ENCODE data around the gene CEBPB.
"Not testable (repeated sequence)": the region's sequence is repeated elsewhere in the genome, so short reads cannot be mapped to it uniquely, and the experiment has no call there.

Gene CEBPB

DNA sequence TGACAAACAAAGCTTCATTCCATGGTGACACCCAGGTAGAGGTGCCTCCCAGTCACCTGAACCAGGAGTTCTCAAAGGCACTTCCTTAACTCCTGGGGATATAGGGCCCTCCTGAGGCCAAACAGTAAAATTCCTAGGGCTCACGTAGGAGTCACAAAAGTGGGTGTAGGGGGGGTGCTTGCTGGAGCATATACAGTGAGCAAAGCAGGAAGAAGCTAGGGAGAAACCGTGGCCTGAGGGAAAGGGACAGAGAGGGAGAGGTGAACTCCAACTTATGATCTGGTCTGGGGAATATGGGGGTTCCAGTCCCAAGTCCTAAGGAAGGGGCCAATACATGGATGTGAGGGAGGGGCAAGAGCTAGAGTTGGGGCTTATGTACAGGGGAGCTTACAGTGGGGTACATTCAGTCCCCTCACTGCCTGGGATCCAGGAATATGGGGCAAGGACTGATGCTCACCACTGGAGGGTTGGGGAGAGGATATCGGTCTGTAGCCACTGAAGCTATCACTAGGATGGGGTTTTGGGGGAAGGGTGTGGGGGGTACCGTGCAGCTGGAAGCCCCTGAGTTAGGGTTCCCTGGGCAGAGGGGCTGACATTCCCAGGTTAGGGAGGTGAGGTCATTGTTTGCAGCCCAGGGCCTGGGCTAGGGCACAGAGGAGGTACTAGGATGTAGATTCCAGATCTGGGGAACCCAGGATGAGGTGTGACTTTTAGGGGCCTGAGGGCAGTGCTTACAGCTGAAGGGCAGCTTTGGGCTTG, 38.1 kb upstream of the CEBPB start:
- intact Hi-C loops (cut with DNase I; ENCODE audit: low total_unique reads), result no loop called here
- Histone ChIP-seq H3K9me3 (no peaks in the 10 kb centered on the region), H3K4me3 (peak overlapping the region; percentile 94 to 99), H3K4me1 (peaks cover 0 to 49% (median 35%) of the 10 kb centered on the region in 4 donors), H3K27me3 (no peaks in the 10 kb centered on the region), H3K27ac (peak overlapping the region; percentile 84 to 90), H3K36me3 (peaks cover 0 to 11% (median 6%) of the 10 kb centered on the region in 3 donors)
- TF ChIP-seq, protein P1, sequence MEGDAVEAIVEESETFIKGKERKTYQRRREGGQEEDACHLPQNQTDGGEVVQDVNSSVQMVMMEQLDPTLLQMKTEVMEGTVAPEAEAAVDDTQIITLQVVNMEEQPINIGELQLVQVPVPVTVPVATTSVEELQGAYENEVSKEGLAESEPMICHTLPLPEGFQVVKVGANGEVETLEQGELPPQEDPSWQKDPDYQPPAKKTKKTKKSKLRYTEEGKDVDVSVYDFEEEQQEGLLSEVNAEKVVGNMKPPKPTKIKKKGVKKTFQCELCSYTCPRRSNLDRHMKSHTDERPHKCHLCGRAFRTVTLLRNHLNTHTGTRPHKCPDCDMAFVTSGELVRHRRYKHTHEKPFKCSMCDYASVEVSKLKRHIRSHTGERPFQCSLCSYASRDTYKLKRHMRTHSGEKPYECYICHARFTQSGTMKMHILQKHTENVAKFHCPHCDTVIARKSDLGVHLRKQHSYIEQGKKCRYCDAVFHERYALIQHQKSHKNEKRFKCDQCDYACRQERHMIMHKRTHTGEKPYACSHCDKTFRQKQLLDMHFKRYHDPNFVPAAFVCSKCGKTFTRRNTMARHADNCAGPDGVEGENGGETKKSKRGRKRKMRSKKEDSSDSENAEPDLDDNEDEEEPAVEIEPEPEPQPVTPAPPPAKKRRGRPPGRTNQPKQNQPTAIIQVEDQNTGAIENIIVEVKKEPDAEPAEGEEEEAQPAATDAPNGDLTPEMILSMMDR (IDR thresholded peaks at IDR 0.05), result no peak
- DNase-seq, result no peak

DNA sequence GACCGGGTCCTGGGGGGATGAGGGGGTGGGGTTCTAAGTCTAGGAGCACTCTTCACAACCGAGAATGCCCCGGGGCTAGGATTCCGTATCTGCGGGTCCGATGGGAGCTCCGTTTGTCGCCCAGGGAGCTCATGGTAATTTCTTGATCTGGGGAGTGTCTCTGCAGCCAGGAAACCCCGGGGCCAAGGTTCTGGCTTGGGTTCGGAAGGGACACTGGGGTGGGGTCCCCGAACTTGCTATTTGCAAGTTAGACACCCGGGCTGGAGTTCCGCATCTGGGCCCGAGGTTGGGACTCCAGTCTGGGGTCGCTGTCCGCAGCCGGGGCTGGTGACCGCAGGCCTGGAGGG, 37.5 kb upstream of the CEBPB start:
- H3K27me3 ChIP-seq, result no peaks in the 10 kb centered on the region
- peak overlapping the region; percentile 84 to 90 for H3K27ac ChIP-seq
- TF ChIP-seq, protein P1 (IDR thresholded peaks at IDR 0.05), result no peak
- no peaks in the 10 kb centered on the region for H3K9me3 ChIP-seq
- peak overlapping the region; percentile 94 to 99 for H3K4me3 ChIP-seq
- no peak for DNase-seq
- intact Hi-C loops (cut with DNase I; ENCODE audit: low total_unique reads), result no loop called here
- peaks cover 0 to 49% (median 35%) of the 10 kb centered on the region in 4 donors for H3K4me1 ChIP-seq
- H3K36me3 ChIP-seq, result peaks cover 0 to 5% (median 4%) of the 10 kb centered on the region in 3 donors

DNA sequence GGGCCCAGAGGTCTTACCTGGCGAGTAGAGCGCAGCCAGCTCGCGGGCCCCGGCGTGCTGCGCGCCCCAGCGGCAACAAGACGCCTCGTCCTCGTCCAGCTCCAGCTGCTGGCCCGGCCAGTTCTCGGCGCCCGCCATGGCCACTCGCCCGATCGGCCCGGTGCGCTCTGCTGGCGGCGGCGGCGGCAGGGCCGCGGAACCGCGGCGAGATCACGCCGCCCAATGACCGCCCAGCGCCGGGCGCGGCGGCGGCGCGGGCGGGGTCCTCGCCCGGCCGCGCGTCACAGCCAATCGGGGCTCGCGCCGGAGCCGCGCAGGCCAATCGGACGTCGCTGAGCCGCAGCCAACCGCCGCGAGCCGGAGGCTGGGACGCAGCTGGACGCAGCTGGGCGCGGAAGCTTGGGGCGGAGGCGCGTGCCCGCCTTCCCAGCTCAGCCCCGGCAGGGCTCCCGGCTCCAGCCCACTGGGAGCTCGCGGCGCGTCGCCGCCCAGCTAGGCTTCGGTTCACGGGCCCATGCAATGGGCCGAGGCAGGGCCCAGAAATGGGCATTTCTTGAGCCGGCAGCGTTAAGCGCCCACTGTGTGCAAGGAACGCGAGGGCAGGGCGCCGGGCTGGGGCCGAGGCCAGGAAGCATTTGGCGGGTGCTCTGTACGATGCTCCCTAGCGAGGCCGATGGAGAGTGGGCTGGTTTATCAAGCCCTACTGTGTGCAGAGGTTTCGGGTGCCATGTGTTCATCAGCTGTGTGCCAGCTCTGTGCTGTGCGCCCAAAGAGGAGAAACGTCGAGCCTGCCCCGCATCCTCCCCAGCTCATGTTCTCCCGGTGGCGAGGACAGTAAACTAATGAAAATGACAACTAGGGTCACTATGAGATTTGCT, 36.9 kb upstream of the CEBPB start, which contains the start of gene PEDS1:
Gene PEDS1 (minus strand): TSS at position 224 of the 878 bp plus-strand sequence. CDS start 86 bp downstream, at position 138.
- Histone ChIP-seq H3K9me3 (no peaks in the 10 kb centered on the region), H3K4me1 (peaks cover 0 to 49% (median 35%) of the 10 kb centered on the region in 4 donors), H3K27ac (peak within 1 kb of the TSS; percentile 85 to 90), H3K4me3 (peak within 1 kb of the TSS; percentile 94 to 99), H3K36me3 (no peaks in the 10 kb centered on the region), H3K27me3 (no peaks in the 10 kb centered on the region)
- TF ChIP-seq, protein P1 (IDR thresholded peaks at IDR 0.05), result no peak
- intact Hi-C loops (cut with DNase I; ENCODE audit: low total_unique reads), result no loop called here
- peak; percentile 81 to 96 for DNase-seq

DNA sequence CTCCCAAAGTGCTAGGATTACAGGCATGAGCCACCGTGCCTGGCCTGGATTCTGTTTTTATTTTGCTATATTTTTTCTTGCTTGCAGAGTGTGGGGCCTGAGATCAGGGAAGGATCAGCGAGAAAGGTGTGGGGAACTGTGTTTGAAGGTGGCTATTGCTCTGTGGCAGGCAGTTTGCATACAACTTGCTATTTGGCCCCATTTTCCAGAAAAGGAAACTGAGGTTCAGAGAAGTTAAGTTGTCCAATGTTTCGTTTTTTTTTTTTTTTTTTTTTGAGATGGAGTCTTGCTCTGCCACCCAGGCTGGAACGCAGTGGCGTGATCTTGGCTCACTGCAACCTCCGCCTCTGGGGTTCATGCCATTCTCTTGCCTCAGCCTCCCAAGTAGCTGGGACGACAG, 29.1 kb upstream of the CEBPB start:
- intact Hi-C loops (cut with DNase I; ENCODE audit: low total_unique reads); H3K36me3 ChIP-seq; H3K4me3 ChIP-seq; DNase-seq; H3K27ac ChIP-seq; H3K27me3 ChIP-seq; H3K9me3 ChIP-seq: not testable (repeated sequence)
- H3K4me1 ChIP-seq, result peaks cover 0 to 11% (median 6%) of the 10 kb centered on the region in 4 donors

DNA sequence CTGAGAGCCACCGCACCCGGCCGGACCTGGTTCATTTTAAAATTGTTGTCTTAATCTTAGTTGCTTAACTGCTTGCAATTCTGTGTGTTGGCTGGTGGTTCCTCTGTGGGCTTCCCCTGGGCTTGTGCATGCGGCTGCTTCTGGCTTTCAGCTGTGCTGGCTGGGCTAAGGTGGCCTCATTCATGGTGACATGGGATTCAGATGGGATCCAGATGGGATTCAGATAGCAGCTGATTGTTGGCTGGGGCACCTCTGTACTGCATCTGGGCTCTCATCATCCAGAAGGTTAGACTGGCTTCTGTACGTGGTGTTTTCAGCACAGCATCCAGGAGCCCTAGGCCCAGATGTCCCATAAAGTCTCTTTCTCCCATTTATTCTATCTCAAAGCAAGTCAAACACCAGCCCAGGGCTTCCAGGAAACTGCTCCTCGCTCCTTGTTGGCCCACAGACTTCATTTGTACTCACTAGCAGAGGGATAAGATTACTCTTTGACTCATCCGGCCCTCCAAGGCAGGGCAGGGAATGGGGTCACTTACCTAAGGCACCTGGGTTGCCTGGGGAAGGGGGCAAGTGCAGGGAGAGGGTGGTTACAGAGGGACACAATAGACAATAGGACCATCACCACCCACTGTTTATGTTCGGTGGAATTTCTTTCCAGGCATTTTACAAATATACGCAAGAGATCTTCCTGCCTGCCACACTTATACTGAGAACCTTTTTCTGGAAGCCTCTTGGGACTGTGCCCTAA, 26.9 kb upstream of the CEBPB start:
- TF ChIP-seq, protein P1 (IDR thresholded peaks at IDR 0.05), result no peak
- H3K4me1 ChIP-seq, result peaks cover 0 to 20% (median 10%) of the 10 kb centered on the region in 4 donors
- no peaks in the 10 kb centered on the region for H3K9me3 ChIP-seq
- H3K27ac ChIP-seq, result peak overlapping the region; percentile 6 to 15
- H3K36me3 ChIP-seq, result no peaks in the 10 kb centered on the region
- no peaks in the 10 kb centered on the region for H3K27me3 ChIP-seq
- peak in 1 of 2 donors; percentile 58 for DNase-seq
- intact Hi-C loops (cut with DNase I; ENCODE audit: low total_unique reads), result no loop called here
- H3K4me3 ChIP-seq, result no peak overlapping the region

All from tibial artery (tissue), 4 donors.